ENCODE measurements around the gene MAP2K1.

DNA sequence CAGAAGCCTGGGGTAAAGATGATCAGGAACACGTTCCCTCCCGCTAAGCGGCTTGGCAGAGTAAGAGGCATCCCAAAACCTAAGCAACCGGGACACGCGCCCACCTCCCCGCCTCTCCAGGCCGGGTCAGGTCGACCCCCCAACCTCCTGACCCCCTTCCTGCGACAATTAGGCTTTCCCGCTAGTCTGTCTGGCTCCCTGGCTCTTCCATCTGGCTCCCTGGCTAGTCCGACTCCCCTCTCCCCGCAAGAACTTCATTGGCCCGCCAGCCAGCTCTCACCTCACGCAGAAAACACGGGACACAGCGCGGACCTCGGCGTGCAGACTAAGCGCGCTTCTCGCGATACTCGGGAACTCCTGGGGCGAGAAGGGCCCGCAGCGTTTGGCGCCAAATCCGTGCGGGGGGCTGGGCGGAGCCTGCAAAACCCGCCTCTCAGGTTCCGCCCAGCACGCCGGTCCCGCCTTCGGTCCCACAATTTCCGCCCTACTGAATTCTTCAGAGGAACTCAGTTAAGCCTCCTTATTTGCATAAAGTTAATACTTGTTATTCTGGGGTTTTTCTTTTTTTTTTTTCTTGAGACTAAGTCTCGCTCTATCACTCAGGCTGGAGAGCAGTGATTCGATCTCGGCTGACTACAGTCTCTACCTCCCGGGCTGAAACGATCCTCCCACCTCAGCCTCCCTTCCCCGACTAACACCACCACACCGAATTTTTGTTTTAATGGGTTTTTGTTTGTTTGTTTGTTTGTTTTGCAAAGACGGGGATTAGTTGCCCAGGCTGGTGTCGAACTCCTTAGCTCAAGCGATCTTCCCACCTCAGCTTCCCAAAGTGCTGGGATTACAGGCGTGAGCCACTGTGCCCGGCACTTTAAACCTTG is 30.1 kb upstream of the MAP2K1 start, which contains the start of gene TIPIN:
- TF ChIP-seq POLR2A (IDR thresholded peaks at IDR 0.05) = peak; percentile 53
- TF ChIP-seq CTCF (IDR thresholded peaks at IDR 0.05) = no peak
- TF ChIP-seq EP300 (IDR thresholded peaks at IDR 0.05; ENCODE audit: low read depth) = no peak

All from transverse colon (tissue), 3 donors.